Measurements from ENCODE around the gene LDB2. TPM values are rescaled to one million over a fixed set of nuclear protein-coding genes. Genes with fewer than 3 reads are reported as not detected.
A peak's percentile ranks its signal among the peaks of the same experiment; 100 is the strongest.

Gene LDB2
- total and polyA plus RNA-seq, 5 experiments from 2014 or later = 0.38 TPM; not detected in 4

GRCh38 chr4:16590797-16591196 lies 307.6 kb downstream of the LDB2 start:
- H3K27me3 Mint-ChIP-seq = peaks cover 0 to 3% (median 0%) of the 10 kb centered on the region in 5 donors
- DNase-seq = no peak
- H3K4me3 Mint-ChIP-seq = no peak overlapping the region
- no peak overlapping the region for H3K27ac Mint-ChIP-seq
- POLR2A ChIA-PET = no interaction called here
- H3K9me3 Mint-ChIP-seq = peaks cover 0 to 9% (median 0%) of the 10 kb centered on the region in 9 donors
- H3K36me3 Mint-ChIP-seq = no peaks in the 10 kb centered on the region
- no peaks in the 10 kb centered on the region for H3K4me1 Mint-ChIP-seq
- no peak for ATAC-seq

GRCh38 chr4:16588651-16589050 lies 309.8 kb downstream of the LDB2 start:
- Mint-ChIP-seq H3K9me3 (peaks cover 0 to 9% (median 0%) of the 10 kb centered on the region in 9 donors), H3K4me1 (no peaks in the 10 kb centered on the region), H3K4me3 (no peak overlapping the region), H3K27me3 (peaks cover 0 to 3% (median 0%) of the 10 kb centered on the region in 5 donors), H3K27ac (no peak overlapping the region), H3K36me3 (no peaks in the 10 kb centered on the region)
- ATAC-seq (no peak), DNase-seq (no peak)
- POLR2A ChIA-PET = no interaction called here

- no peak for DNase-seq
- no peaks in the 10 kb centered on the region for H3K36me3 Mint-ChIP-seq
- H3K4me3 Mint-ChIP-seq = no peak overlapping the region
- H3K27me3 Mint-ChIP-seq = peaks cover 0 to 6% (median 0%) of the 10 kb centered on the region in 5 donors
- H3K4me1 Mint-ChIP-seq = no peaks in the 10 kb centered on the region
- POLR2A ChIA-PET = no interaction called here
- H3K9me3 Mint-ChIP-seq = peaks cover 0 to 9% (median 0%) of the 10 kb centered on the region in 9 donors
- no peak overlapping the region for H3K27ac Mint-ChIP-seq
- ATAC-seq = no peak
Measured at GRCh38 chr4:16588149-16588548, 310.3 kb downstream of the LDB2 start.

GRCh38 chr4:16585053-16585452 lies 313.4 kb downstream of the LDB2 start:
- no peak for ATAC-seq
- H3K36me3 Mint-ChIP-seq = no peaks in the 10 kb centered on the region
- H3K9me3 Mint-ChIP-seq = peaks cover 0 to 9% (median 0%) of the 10 kb centered on the region in 9 donors
- POLR2A ChIA-PET = no interaction called here
- no peak for DNase-seq
- H3K4me3 Mint-ChIP-seq = no peak overlapping the region
- H3K4me1 Mint-ChIP-seq = no peaks in the 10 kb centered on the region
- H3K27ac Mint-ChIP-seq = no peak overlapping the region
- peaks cover 0 to 6% (median 0%) of the 10 kb centered on the region in 5 donors for H3K27me3 Mint-ChIP-seq

- H3K9me3 Mint-ChIP-seq = peaks cover 0 to 9% (median 0%) of the 10 kb centered on the region in 9 donors
- no peaks in the 10 kb centered on the region for H3K4me1 Mint-ChIP-seq
- H3K27ac Mint-ChIP-seq = no peak overlapping the region
- H3K27me3 Mint-ChIP-seq = peaks cover 0 to 10% (median 0%) of the 10 kb centered on the region in 5 donors
- POLR2A ChIA-PET = no interaction called here
- no peaks in the 10 kb centered on the region for H3K36me3 Mint-ChIP-seq
- ATAC-seq (no peak), DNase-seq (no peak)
- no peak overlapping the region for H3K4me3 Mint-ChIP-seq
Measured at GRCh38 chr4:16583764-16584163, 314.7 kb downstream of the LDB2 start.

- no peaks in the 10 kb centered on the region for H3K36me3 Mint-ChIP-seq
- POLR2A ChIA-PET = no interaction called here
- peaks cover 0 to 5% (median 0%) of the 10 kb centered on the region in 9 donors for H3K9me3 Mint-ChIP-seq
- peak overlapping the region in 1 of 10 donors; percentile 36 for H3K27ac Mint-ChIP-seq
- DNase-seq = no peak
- H3K27me3 Mint-ChIP-seq = peaks cover 0 to 10% (median 0%) of the 10 kb centered on the region in 5 donors
- ATAC-seq = no peak
- no peak overlapping the region for H3K4me3 Mint-ChIP-seq
- no peaks in the 10 kb centered on the region for H3K4me1 Mint-ChIP-seq
Measured at GRCh38 chr4:16582526-16582925, 315.9 kb downstream of the LDB2 start.

GRCh38 chr4:16582036-16582435 lies 316.4 kb downstream of the LDB2 start:
- Mint-ChIP-seq H3K4me1 (no peaks in the 10 kb centered on the region), H3K9me3 (peaks cover 0 to 3% (median 0%) of the 10 kb centered on the region in 9 donors)
- ATAC-seq = no peak

GRCh38 chr4:16581117-16581516 lies 317.3 kb downstream of the LDB2 start:
- ATAC-seq = no peak
- POLR2A ChIA-PET = no interaction called here

More at GRCh38 chr4:16582036-16582435, 316.4 kb downstream of the LDB2 start:
- peaks cover 0 to 10% (median 0%) of the 10 kb centered on the region in 5 donors for H3K27me3 Mint-ChIP-seq
- POLR2A ChIA-PET = no interaction called here
- no peaks in the 10 kb centered on the region for H3K36me3 Mint-ChIP-seq
- H3K4me3 Mint-ChIP-seq = no peak overlapping the region
- H3K27ac Mint-ChIP-seq = no peak overlapping the region
- no peak for DNase-seq

GRCh38 chr4:16580514-16580913 lies 317.9 kb downstream of the LDB2 start:
- no peaks in the 10 kb centered on the region for H3K36me3 Mint-ChIP-seq
- POLR2A ChIA-PET = no interaction called here
- H3K4me1 Mint-ChIP-seq = no peaks in the 10 kb centered on the region
- no peak for ATAC-seq
- H3K9me3 Mint-ChIP-seq = peaks cover 0 to 3% (median 0%) of the 10 kb centered on the region in 9 donors
- DNase-seq = no peak
- H3K27me3 Mint-ChIP-seq = peaks cover 0 to 13% (median 0%) of the 10 kb centered on the region in 5 donors
- no peak overlapping the region for H3K27ac Mint-ChIP-seq
- no peak overlapping the region for H3K4me3 Mint-ChIP-seq

More at GRCh38 chr4:16581117-16581516, 317.3 kb downstream of the LDB2 start:
- Mint-ChIP-seq H3K4me3 (no peak overlapping the region), H3K27ac (no peak overlapping the region), H3K9me3 (peaks cover 0 to 3% (median 0%) of the 10 kb centered on the region in 9 donors), H3K36me3 (no peaks in the 10 kb centered on the region), H3K4me1 (no peaks in the 10 kb centered on the region), H3K27me3 (peaks cover 0 to 10% (median 0%) of the 10 kb centered on the region in 5 donors)
- DNase-seq = no peak

GRCh38 chr4:16579866-16580265 lies 318.6 kb downstream of the LDB2 start:
- DNase-seq = no peak
- no peaks in the 10 kb centered on the region for H3K4me1 Mint-ChIP-seq
- no peak overlapping the region for H3K27ac Mint-ChIP-seq
- H3K27me3 Mint-ChIP-seq = peaks cover 0 to 13% (median 4%) of the 10 kb centered on the region in 5 donors
- H3K36me3 Mint-ChIP-seq = no peaks in the 10 kb centered on the region
- no peak for ATAC-seq
- no peak overlapping the region for H3K4me3 Mint-ChIP-seq
- POLR2A ChIA-PET = no interaction called here
- H3K9me3 Mint-ChIP-seq = peaks cover 0 to 3% (median 0%) of the 10 kb centered on the region in 9 donors

- H3K4me1 Mint-ChIP-seq = no peaks in the 10 kb centered on the region
- POLR2A ChIA-PET = no interaction called here
- no peak for DNase-seq
- H3K27me3 Mint-ChIP-seq = peaks cover 0 to 10% (median 5%) of the 10 kb centered on the region in 5 donors
- H3K9me3 Mint-ChIP-seq = peaks cover 0 to 5% (median 0%) of the 10 kb centered on the region in 9 donors
- no peak overlapping the region for H3K27ac Mint-ChIP-seq
- H3K36me3 Mint-ChIP-seq = no peaks in the 10 kb centered on the region
- H3K4me3 Mint-ChIP-seq = no peak overlapping the region
- no peak for ATAC-seq
Measured at GRCh38 chr4:16577177-16577576, 321.3 kb downstream of the LDB2 start.

- Mint-ChIP-seq H3K9me3 (peaks cover 0 to 14% (median 0%) of the 10 kb centered on the region in 9 donors), H3K4me3 (no peak overlapping the region), H3K36me3 (no peaks in the 10 kb centered on the region), H3K27me3 (peaks cover 0 to 11% (median 5%) of the 10 kb centered on the region in 5 donors), H3K4me1 (no peaks in the 10 kb centered on the region), H3K27ac (no peak overlapping the region)
- DNase-seq = no peak
- POLR2A ChIA-PET = no interaction called here
- ATAC-seq = no peak
Measured at GRCh38 chr4:16574981-16575380, 323.5 kb downstream of the LDB2 start.

- no peaks in the 10 kb centered on the region for H3K36me3 Mint-ChIP-seq
- H3K9me3 Mint-ChIP-seq = peaks cover 0 to 14% (median 0%) of the 10 kb centered on the region in 9 donors
- POLR2A ChIA-PET = no interaction called here
Measured at GRCh38 chr4:16573739-16574138, 324.7 kb downstream of the LDB2 start.

GRCh38 chr4:16573206-16573605 lies 325.2 kb downstream of the LDB2 start:
- Mint-ChIP-seq H3K9me3 (peaks cover 0 to 14% (median 0%) of the 10 kb centered on the region in 9 donors), H3K36me3 (no peaks in the 10 kb centered on the region), H3K27ac (no peak overlapping the region), H3K27me3 (peaks cover 0 to 11% (median 5%) of the 10 kb centered on the region in 5 donors), H3K4me3 (no peak overlapping the region), H3K4me1 (no peaks in the 10 kb centered on the region)
- DNase-seq (no peak), ATAC-seq (no peak)
- POLR2A ChIA-PET = no interaction called here

More at GRCh38 chr4:16573739-16574138, 324.7 kb downstream of the LDB2 start:
- ATAC-seq (no peak), DNase-seq (no peak)
- peaks cover 0 to 11% (median 5%) of the 10 kb centered on the region in 5 donors for H3K27me3 Mint-ChIP-seq
- H3K4me1 Mint-ChIP-seq = no peaks in the 10 kb centered on the region
- H3K27ac Mint-ChIP-seq = no peak overlapping the region
- H3K4me3 Mint-ChIP-seq = no peak overlapping the region

Measured in naive thymus-derived CD8-positive, alpha-beta T cell (primary cell).